Spinal cord (tissue), 10 donors: Measurements from ENCODE around the gene XIAP. TPM values are rescaled to one million over a fixed set of nuclear protein-coding genes. Genes with fewer than 3 reads are reported as not detected.

Experiments used
- DNase-seq, 6 donors: peaks; one replicate each; pipeline versions ENCODE4 v3.0.0 to v3.0.0-alpha.2; 2013 to 2015; ENCODE audit warnings: low spot score in 6 of 6, low read depth in 4 of 6
- H3K27ac ChIP-seq: one replicate; pipeline ENCODE4 v1.5.1; 2013; ENCODE audit warnings: low read depth, low read length, control low read depth
- H3K27me3 ChIP-seq: one replicate; pipeline ENCODE4 v1.6.1; 2013; ENCODE audit warnings: low read length; ENCODE audit not compliant: control insufficient read depth, insufficient read depth
- H3K36me3 ChIP-seq: one replicate; pipeline ENCODE4 v1.6.1; 2013; ENCODE audit warnings: low read length; ENCODE audit not compliant: control insufficient read depth, insufficient read depth
- H3K4me1 ChIP-seq: one replicate; pipeline ENCODE4 v1.6.1; 2013; ENCODE audit warnings: low read length; ENCODE audit not compliant: control insufficient read depth, insufficient read depth
- H3K4me3 ChIP-seq: one replicate; pipeline ENCODE4 v1.5.1; 2013; ENCODE audit warnings: low read depth, low read length, control low read depth
- H3K9me3 ChIP-seq: one replicate; pipeline ENCODE4 v1.6.1; 2013; ENCODE audit warnings: low read length; ENCODE audit not compliant: control insufficient read depth, insufficient read depth
- WGBS: methylation state at CpG from one replicate; pipeline ENCODE4 v1.1.5; 2013; ENCODE audit warnings: missing lambda C conversion rate; ENCODE audit not compliant: insufficient coverage; 5-methylcytosine and 5-hydroxymethylcytosine counted together
- polyA plus RNA-seq, 2 donors: library from polyadenylated mRNA; unstranded; fragments of 120-200 nt; gene quantifications; one replicate each; pipeline ENCODE4 v1.2.1, GENCODE V29; 2013; ENCODE audit not compliant: insufficient read length in 2 of 2
- total RNA-seq, 2 donors: library from RNA; depleted of rRNA in 1 of 2; stranded (reverse); fragments of 120-200 nt in 1 of 2; fragments of >200 nt in 1 of 2; gene quantifications; one replicate each; pipeline versions ENCODE4 v1.2.3 to v1.2.4, GENCODE V29; 2013 to 2014
- donor health status: healthy.

Gene XIAP
- total and polyA plus RNA-seq, 4 donors: 47.9 to 74.3 (median 58.7) TPM

DNA sequence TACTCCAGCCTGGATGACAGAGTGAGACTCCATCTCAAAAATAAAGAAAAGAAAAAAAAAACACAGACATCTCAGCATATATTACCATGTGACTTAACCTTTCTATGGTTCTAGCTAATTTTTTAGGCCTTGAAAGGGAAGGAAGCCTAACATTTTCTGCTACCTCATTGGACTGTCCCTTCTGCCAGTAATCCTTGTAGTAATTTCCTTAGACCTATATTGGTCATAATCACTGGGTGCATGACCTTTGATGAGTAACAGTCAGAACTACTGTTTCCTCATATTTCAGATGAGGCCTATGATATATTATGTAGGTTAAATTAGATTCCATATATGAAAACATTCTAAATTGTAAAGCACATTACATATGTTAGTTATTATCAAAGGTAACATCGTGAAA is 9.6 kb downstream of the XIAP start:
- Histone ChIP-seq H3K27ac (no peak overlapping the region), H3K9me3 (no peaks in the 10 kb centered on the region), H3K36me3 (no peaks in the 10 kb centered on the region), H3K4me1 (no peaks in the 10 kb centered on the region), H3K27me3 (no peaks in the 10 kb centered on the region), H3K4me3 (no peak overlapping the region)
- DNase-seq: no peak
- no CpG with 5 or more reads among the region's 1 CpG for WGBS

DNA sequence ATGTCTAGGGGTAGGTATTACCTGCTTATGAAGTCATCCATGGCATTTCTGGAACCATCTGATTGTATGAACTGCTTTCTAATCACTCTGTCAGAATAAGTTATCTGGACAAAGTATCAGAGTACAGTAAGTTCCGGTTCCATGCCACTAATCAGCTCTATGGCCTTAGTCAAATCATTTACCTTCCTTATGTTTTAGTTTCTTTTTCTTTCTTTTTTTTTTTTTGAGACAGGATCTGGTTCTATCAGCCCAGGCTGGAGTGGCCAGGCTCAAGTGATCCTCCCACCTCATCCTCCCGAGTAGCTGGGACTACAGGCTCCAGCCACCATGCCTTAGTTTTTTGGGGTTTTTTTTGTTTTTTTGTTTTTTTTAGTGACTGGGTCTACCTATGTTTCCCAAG is 11.5 kb downstream of the XIAP start:
- Histone ChIP-seq H3K27me3 (no peaks in the 10 kb centered on the region), H3K4me3 (no peak overlapping the region), H3K36me3 (no peaks in the 10 kb centered on the region), H3K4me1 (no peaks in the 10 kb centered on the region), H3K9me3 (no peaks in the 10 kb centered on the region), H3K27ac (no peak overlapping the region)
- WGBS: no CpG with 5 or more reads among the region's 2 CpGs
- DNase-seq: no peak

- Histone ChIP-seq H3K4me3 (no peak overlapping the region), H3K4me1 (no peaks in the 10 kb centered on the region), H3K27ac (no peak overlapping the region), H3K9me3 (no peaks in the 10 kb centered on the region), H3K36me3 (no peaks in the 10 kb centered on the region), H3K27me3 (no peaks in the 10 kb centered on the region)
- no CpG with 5 or more reads among the region's 1 CpG for WGBS
- DNase-seq: no peak
These were observed 14.1 kb downstream of the XIAP start for GRCh38 chrX:123873956-123874355.

GRCh38 chrX:123876177-123876576 is 16.3 kb downstream of the XIAP start:
- Histone ChIP-seq H3K27ac (no peak overlapping the region), H3K4me1 (no peaks in the 10 kb centered on the region), H3K9me3 (no peaks in the 10 kb centered on the region), H3K4me3 (no peak overlapping the region), H3K27me3 (no peaks in the 10 kb centered on the region), H3K36me3 (no peaks in the 10 kb centered on the region)
- WGBS: no CpG with 5 or more reads among the region's 2 CpGs
- DNase-seq: no peak

DNA sequence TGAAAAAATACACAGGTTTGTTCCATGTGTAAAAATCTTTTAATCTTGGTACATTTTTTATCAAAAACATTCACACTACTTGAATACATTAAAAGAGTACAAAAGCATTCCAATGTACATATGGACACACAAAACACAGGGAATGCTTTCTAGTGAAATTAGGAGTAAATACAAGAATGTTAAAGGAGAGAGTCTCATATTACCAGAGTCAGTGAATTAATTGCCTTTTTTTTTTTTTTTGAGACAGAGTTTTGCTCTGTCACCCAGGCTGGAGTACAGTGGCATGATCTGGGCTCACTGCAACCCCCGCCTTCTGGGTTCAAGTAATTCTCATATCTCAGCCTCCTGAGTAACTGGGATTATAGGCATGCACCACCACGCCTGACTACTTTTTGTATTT is 17.0 kb downstream of the XIAP start:
- Histone ChIP-seq H3K4me1 (no peaks in the 10 kb centered on the region), H3K27me3 (no peaks in the 10 kb centered on the region), H3K27ac (no peak overlapping the region), H3K4me3 (no peak overlapping the region), H3K36me3 (no peaks in the 10 kb centered on the region), H3K9me3 (no peaks in the 10 kb centered on the region)
- WGBS: no CpG with 5 or more reads among the region's 2 CpGs
- no peak for DNase-seq

DNA sequence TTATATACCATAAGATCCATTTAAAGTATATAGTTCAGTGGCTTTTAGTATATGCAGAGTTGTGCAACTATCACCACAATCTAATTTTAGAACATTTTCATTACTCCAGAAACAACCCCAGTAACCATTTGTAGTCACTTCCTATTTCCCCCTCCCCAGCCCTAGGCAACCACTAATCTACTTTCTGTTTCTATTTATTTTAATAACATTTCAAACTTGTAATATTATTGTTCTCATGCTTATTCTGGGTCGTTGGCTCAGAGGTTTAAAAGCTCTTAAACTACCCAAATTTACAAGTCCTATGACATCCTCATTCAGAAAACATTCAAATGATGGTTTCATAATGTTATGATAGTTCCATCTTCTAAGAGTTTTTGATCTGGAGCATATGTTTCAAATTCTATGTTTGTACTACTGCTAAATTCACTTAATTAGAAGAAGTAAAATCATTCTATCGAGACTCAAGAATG is 18.4 kb downstream of the XIAP start:
- Histone ChIP-seq H3K27me3 (no peaks in the 10 kb centered on the region), H3K4me3 (no peak overlapping the region), H3K36me3 (no peaks in the 10 kb centered on the region), H3K9me3 (no peaks in the 10 kb centered on the region), H3K27ac (no peak overlapping the region), H3K4me1 (no peaks in the 10 kb centered on the region)
- DNase-seq: no peak
- no CpG with 5 or more reads among the region's 2 CpGs for WGBS

DNA sequence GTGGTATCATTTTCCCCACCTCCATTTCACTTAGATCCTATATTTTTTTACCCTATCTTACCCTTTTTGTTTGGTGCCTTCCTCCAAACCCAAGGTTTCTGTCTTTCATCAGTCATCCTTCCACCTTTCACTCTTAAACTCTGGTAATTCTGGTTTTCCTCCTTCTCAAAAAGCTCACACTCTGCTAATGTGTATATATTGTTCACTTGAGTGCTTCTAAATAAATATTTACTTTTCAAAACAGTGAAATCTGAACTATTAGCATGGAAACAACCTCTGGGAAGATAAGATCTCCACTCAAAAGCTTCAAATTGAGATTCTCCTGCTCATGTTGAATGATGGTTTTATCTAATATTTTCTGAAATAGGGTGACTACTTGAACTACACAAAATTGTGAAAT is 21.5 kb downstream of the XIAP start:
- Histone ChIP-seq H3K4me3 (no peak overlapping the region), H3K4me1 (no peaks in the 10 kb centered on the region), H3K9me3 (no peaks in the 10 kb centered on the region), H3K27me3 (no peaks in the 10 kb centered on the region), H3K27ac (no peak overlapping the region), H3K36me3 (no peaks in the 10 kb centered on the region)
- no peak for DNase-seq

- H3K9me3 ChIP-seq: no peaks in the 10 kb centered on the region
- no CpG with 5 or more reads among the region's 3 CpGs for whole genome bisulfite sequencing
- H3K4me1 ChIP-seq: no peaks in the 10 kb centered on the region
- H3K4me3 ChIP-seq: no peak overlapping the region
- no peaks in the 10 kb centered on the region for H3K27me3 ChIP-seq
- H3K27ac ChIP-seq: no peak overlapping the region
- no peak for DNase-seq
- H3K36me3 ChIP-seq: no peaks in the 10 kb centered on the region
These were observed 22.5 kb downstream of the XIAP start for GRCh38 chrX:123882391-123882790.

GRCh38 chrX:123884809-123885408 is 25.1 kb downstream of the XIAP start:
- Histone ChIP-seq H3K9me3 (no peaks in the 10 kb centered on the region), H3K4me1 (no peaks in the 10 kb centered on the region), H3K4me3 (no peak overlapping the region), H3K27ac (no peak overlapping the region), H3K27me3 (no peaks in the 10 kb centered on the region), H3K36me3 (peaks cover 2% of the 10 kb centered on the region)
- peak in 2 of 6 donors; percentile 48 to 69 for DNase-seq

GRCh38 chrX:123899701-123900100 is 39.8 kb downstream of the XIAP start:
- Histone ChIP-seq H3K9me3 (no peaks in the 10 kb centered on the region), H3K27ac (no peak overlapping the region), H3K36me3 (peaks cover 3% of the 10 kb centered on the region), H3K4me3 (no peak overlapping the region), H3K27me3 (no peaks in the 10 kb centered on the region), H3K4me1 (no peaks in the 10 kb centered on the region)
- DNase-seq: no peak
- WGBS: no CpG with 5 or more reads among the region's 3 CpGs
